HG02678 (cell line): ENCODE results near the gene ST3GAL2.
A peak's percentile ranks its signal among the peaks of the same experiment; 100 is the strongest.
"Not testable (repeated sequence)": the region's sequence is repeated elsewhere in the genome, so short reads cannot be mapped to it uniquely, and the experiment has no call there.

Experiments used
- ATAC-seq: cut with Tn5 transposase; IDR thresholded peaks from one replicate; pipeline ENCODE4 v1.9.1; 2021; ENCODE audit warnings: mild to moderate bottlenecking, moderate library complexity; ENCODE audit not compliant: unreplicated experiment

The ST3GAL2 gene

DNA sequence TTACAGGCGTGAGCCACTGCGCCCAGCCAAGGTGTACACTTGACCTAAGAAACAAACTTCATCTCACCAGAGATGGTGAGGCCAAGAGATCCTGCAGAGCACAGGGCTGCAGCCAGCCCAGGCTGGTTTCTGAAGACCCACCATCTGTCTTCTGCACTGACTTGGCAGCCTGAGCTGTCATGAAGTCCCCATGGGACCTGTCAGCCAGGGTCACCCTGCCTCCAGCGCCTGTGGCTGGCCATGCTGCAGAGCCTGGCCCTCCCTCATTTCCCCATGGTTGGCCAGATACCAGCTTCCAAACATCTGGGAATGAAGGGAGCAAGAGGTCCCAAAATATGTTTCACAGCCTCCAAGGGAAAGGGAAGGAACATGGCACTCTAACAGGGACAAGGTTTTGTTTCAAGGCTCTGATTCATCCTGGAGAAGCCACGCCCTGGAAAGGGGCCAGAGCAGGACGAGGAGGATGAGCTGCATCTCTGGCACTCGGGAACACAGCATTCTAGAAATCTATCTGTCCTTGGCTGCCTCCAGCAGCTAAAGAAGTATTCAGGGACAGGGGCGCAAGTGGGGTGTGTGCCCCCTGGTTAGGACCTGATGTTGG lies 46.9 kb downstream of the ST3GAL2 start:
- ATAC-seq: no peak

DNA sequence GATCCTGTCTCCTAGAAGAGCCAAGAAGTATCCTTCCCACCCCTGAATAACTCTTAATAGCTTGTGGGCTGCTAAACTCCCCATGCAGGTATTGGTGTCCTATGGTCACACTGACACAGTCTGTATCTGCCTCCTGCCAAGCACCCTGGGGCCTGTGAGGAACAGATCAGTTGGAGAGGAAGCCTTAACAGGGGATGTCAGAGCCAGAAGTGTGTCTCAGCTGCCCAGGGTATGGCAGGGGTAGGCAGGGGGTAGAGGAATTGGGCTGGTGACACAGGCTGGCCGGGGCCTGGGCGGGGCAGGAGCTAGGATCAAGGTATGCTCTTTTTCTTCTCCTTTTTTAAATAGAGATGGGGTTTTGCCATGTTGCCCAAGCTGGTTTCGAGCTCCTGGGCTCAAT lies 47.5 kb downstream of the ST3GAL2 start:
- ATAC-seq: no peak

GRCh38 chr16:70390774-70391173 lies 48.1 kb downstream of the ST3GAL2 start:
- no peak for ATAC-seq

GRCh38 chr16:70388006-70388680 lies 50.8 kb downstream of the ST3GAL2 start:
- ATAC-seq: no peak

DNA sequence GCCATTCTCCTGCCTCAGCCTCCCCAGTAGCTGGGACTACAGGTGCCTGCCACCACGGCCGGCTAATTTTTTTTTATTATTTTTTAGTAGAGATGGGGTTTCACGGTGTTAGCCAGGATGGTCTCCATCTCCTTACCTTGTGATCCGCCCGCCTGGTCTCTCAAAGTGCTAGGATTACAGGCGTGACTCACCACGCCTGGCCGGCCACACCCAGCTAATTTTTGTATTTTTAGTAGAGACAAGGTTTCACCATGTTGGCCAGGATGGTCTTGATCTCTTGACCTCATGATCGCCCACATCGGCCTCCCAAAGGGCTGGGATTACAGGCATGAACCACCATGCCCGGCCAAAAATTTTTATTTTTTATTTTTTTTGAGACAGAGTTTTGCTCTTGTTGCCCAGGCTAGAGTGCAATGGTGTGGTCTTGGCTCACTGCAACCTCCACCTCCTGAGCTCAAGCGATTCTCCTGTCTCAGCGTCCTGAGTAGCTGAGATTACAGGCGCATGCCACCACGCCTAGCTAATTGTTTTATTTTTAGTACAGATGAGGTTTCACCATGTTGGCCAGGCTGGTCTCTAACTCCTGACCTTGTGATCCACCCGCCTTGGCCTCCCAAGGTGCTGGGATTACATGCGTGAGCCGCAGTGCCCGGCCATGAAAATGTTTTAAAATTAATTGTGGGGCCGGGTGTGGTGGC lies 52.5 kb downstream of the ST3GAL2 start:
- not testable (repeated sequence) for ATAC-seq

- no peak for ATAC-seq
These were observed 55.4 kb downstream of the ST3GAL2 start for GRCh38 chr16:70383421-70383960.

GRCh38 chr16:70381604-70382342 lies 57.1 kb downstream of the ST3GAL2 start:
- ATAC-seq: no peak

GRCh38 chr16:70380919-70381603 lies 57.8 kb downstream of the ST3GAL2 start:
- ATAC-seq: peak; percentile 88

DNA sequence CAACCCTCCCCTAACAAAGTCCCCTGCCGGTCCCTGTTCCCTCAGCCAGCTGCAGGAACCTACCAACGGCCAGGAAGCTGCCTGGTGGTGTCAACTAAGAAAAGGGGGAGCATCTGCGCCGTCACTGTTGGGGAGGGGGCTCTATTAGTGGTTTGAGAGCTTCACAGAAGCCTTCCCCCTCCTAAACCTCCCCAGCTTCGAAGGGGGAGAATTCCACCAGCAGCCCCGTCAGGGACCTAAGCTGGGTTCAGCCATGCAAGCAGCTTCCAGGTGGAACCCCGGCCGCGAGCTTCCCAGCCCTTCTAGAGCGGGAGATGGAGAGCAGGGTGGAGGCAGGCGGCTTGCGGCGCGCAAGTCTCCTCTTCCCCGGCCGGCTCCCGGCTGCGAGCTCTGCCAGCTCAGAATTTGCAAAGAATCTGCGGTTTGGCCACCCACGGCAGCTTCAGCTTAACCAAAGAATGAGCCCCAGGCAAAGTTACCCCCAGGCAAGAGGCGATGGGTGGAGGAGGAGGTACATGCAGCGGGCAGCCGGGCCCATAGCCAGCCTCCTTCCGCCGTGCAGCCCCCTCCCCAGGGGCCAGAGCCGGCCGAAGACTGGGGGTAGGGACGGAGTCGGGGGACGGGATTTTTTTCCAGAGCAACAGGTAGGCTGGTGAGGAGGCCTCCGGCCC lies 58.5 kb downstream of the ST3GAL2 start:
- peak; percentile 23 for ATAC-seq

DNA sequence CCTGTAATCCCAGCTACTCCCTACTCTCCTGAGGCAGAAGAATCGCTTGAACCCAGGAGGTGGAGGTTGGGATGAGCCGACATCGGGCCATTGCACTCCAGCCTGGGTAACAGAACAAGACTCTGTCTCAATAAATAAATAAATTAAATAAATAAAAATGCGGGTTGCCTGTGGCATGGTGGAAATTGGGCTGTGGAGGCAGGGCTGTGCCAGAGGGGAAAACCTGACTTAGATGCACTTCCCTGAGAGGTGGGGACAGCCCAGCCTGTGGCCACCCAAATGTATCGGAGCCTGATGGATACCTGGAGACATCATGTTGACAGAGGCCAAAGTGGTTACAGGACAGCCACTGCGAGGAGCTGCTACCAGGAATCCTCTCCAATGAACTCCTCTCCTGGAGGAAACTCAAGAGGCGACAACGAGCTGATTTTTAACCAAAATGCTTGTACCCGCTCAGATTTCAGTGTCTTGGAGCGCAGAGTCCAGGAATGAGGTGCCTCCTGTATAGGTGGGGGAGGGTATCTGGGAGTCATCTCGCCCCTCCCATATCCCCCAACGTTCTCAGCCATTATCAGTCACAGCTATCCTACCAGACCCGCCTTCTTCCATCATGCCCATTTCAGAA lies 59.9 kb downstream of the ST3GAL2 start:
- no peak for ATAC-seq

DNA sequence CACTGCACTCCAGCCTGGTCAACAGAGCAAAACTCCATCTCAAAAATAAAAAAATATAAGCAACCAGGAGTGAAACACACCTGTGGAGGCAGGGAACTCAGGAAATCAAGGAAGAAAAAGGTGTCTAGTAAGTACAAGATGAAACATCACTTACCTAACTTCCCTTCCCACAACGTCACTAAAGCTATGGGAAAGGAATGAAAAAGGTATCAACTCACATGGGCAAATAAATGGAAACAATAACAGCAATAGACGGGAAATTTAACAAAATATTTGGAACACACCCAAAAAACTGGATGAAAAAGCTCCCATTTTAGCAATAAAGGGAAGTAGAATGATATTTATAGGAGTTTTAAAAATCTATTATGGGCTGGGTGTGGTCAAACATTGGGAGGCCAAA lies 61.1 kb downstream of the ST3GAL2 start:
- no peak for ATAC-seq

- no peak for ATAC-seq
These were observed 63.0 kb downstream of the ST3GAL2 start for GRCh38 chr16:70375636-70376611.

GRCh38 chr16:70374213-70374612 lies 64.7 kb downstream of the ST3GAL2 start:
- ATAC-seq: no peak

DNA sequence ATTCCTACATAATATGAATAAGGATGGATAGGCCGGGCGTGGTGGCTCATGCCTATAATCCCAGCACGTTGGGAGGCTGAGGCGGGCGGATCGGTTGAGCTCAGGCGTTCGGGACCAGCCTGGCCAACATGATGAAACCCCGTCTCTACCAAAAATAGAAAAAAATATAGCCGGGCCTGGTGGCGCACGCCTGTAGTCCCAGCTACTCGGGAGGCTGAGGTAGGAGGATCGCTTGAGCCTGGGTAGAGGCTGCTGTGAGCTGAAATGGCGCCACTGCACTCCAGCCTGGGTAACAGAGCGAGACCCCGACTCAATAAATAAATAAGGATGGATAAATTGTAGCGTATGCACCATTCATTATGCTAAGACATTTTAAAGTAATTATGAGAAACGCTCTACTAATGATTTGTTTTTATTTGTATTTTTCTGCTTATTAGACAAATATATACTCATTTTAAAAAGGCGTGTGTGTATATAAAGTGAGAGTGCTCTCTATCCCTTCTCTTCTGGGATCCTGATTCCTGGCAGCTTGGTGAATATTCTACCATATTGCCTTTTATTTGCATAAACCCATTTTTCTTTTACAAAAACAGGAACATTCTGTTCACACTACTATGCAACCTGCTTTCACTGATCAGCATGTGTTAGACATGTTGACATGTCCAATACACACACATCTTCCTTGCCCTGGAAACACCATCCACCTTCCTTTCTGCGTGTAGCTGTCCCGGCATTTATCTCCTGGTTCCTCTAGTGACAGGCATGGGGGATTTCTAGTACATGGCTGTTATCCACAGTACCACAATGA lies 65.8 kb downstream of the ST3GAL2 start:
- ATAC-seq: no peak

- ATAC-seq: no peak
These were observed 68.0 kb downstream of the ST3GAL2 start for GRCh38 chr16:70370924-70371323.

GRCh38 chr16:70370145-70370544 lies 68.8 kb downstream of the ST3GAL2 start:
- ATAC-seq: not testable (repeated sequence)

- ATAC-seq: no peak
These were observed 74.5 kb downstream of the ST3GAL2 start for GRCh38 chr16:70364399-70364798.

GRCh38 chr16:70359552-70359951 lies 79.3 kb downstream of the ST3GAL2 start:
- ATAC-seq: no peak
